Vagina (tissue), 2 donors: ENCODE results near the gene LY6G5C.

ENCODE experiments used
- CTCF ChIP-seq, 3 experiments: fragments of 450-650 bp in 2 of 3; fragments of 200-600 bp in 1 of 3; sonication (generic) in 1 of 3; IDR thresholded peaks; one replicate each; pipeline ENCODE4 v1.5.1; 2017 to 2019; ENCODE audit warnings: antibody characterized with exemption in 3 of 3, mild to moderate bottlenecking in 2 of 3, moderate library complexity in 2 of 3
- POLR2A ChIP-seq, 2 donors: fragments of 450-650 bp; IDR thresholded peaks; one replicate each; pipeline ENCODE4 v1.6.1; 2017; ENCODE audit warnings: antibody characterized with exemption in 2 of 2, mild to moderate bottlenecking in 2 of 2, moderate library complexity in 2 of 2

DNA sequence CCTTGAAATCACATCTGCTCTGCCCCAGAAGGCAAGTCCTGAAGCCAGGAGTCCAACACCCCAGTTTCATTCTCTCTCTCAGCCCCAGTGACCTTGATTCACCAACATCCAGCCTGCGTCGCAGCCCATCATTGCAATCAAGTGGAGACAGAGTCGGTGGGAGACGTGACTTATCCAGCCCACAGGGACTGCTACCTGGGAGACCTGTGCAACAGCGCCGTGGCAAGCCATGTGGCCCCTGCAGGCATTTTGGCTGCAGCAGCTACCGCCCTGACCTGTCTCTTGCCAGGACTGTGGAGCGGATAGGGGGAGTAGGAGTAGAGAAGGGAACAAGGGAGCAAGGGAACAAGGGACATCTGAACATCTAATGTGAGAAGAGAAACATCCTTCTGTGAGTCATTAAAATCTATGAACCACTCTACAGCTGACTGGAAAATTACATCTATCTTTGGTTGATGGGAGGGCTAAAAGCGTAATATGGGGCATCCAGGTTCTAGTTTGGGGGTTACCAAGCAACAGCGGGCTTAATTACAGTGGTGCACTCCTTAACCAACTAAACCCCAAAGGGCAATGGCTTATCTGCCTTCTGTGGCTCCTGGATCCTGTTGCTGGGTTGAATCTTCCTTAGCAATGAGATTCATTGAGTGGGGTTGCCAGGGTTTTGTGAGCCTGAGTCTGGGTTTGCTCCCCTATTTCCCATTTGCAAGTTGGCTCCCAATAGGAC is 36.8 kb upstream of the LY6G5C start:
- TF ChIP-seq CTCF (IDR thresholded peaks at IDR 0.05) (no peak), POLR2A (IDR thresholded peaks at IDR 0.05) (no peak)
